Hepatocyte (in vitro differentiated cells): ENCODE results near the gene APC2. TPM values are rescaled to one million over a fixed set of nuclear protein-coding genes. Genes with fewer than 3 reads are reported as not detected.
A peak's percentile ranks its signal among the peaks of the same experiment; 100 is the strongest.

ENCODE experiments used
- DNase-seq: peaks from one replicate; pipeline ENCODE4 v3.0.0-alpha.2; 2016; ENCODE audit warnings: low spot score
- H2AFZ ChIP-seq: fragments of 200-600 bp; sonication (generic); 2 replicates; pipeline ENCODE4 v1.6.0; 2016; ENCODE audit warnings: antibody characterized with exemption, mild to moderate bottlenecking
- H3K27ac ChIP-seq: fragments of 200-600 bp; sonication (generic); 2 replicates; pipeline ENCODE4 v1.5.1; 2016; ENCODE audit warnings: mild to moderate bottlenecking
- H3K27me3 ChIP-seq: fragments of 200-600 bp; sonication (generic); 2 replicates; pipeline ENCODE4 v1.6.1; 2016
- H3K36me3 ChIP-seq: fragments of 200-600 bp; sonication (generic); replicated peaks from 2 replicates; pipeline ENCODE4 v1.5.1; 2016; ENCODE audit warnings: low read depth; ENCODE audit not compliant: insufficient read depth
- H3K4me1 ChIP-seq: fragments of 200-600 bp; sonication (generic); 2 replicates; pipeline ENCODE4 v1.5.1; 2016; ENCODE audit warnings: mild to moderate bottlenecking, moderate library complexity; ENCODE audit not compliant: insufficient read depth
- H3K4me2 ChIP-seq: fragments of 200-600 bp; sonication (generic); 2 replicates; pipeline ENCODE4 v1.6.0; 2016
- H3K4me3 ChIP-seq: fragments of 200-600 bp; sonication (generic); 2 replicates; pipeline ENCODE4 v1.5.1; 2016; ENCODE audit warnings: mild to moderate bottlenecking
- H3K79me2 ChIP-seq: fragments of 200-600 bp; sonication (generic); 2 replicates; pipeline ENCODE4 v1.6.0; 2017; ENCODE audit warnings: mild to moderate bottlenecking
- H3K9me2 ChIP-seq: fragments of 200-600 bp; sonication (generic); replicated peaks from 2 replicates; pipeline ENCODE4 v1.6.0; 2017; ENCODE audit warnings: mild to moderate bottlenecking; ENCODE audit not compliant: insufficient read depth
- H3K9me3 ChIP-seq: fragments of 200-600 bp; sonication (generic); 2 replicates; pipeline ENCODE4 v1.5.1; 2016; ENCODE audit warnings: low read depth, mild to moderate bottlenecking
- H4K20me1 ChIP-seq: fragments of 200-600 bp; sonication (generic); 2 replicates; pipeline ENCODE4 v1.6.0; 2016; ENCODE audit warnings: mild to moderate bottlenecking; ENCODE audit not compliant: insufficient read depth, poor library complexity, severe bottlenecking
- EZH2 ChIP-seq: fragments of 200-600 bp; sonication (generic); IDR thresholded peaks from 2 replicates; pipeline ENCODE4 v1.6.1; 2016; ENCODE audit warnings: antibody characterized with exemption, mild to moderate bottlenecking, borderline replicate concordance
- EZH2phosphoT487 ChIP-seq: fragments of 200-600 bp; sonication (generic); IDR thresholded peaks from one replicate; pipeline ENCODE4 v1.6.1; 2018; ENCODE audit warnings: antibody characterized with exemption, mild to moderate bottlenecking, low read depth, moderate library complexity; ENCODE audit not compliant: unreplicated experiment, severe bottlenecking
- WGBS: methylation state at CpG from one replicate; pipeline ENCODE4 v1.1.6; 2016; ENCODE audit warnings: low lambda C conversion rate; ENCODE audit errors: missing lambda C conversion rate; 5-methylcytosine and 5-hydroxymethylcytosine counted together
- polyA plus RNA-seq: library from polyadenylated mRNA; unstranded; fragments of >200 nt; fragmentation: Nextera tagmentation; extraction: Ambion mirVana; gene quantifications from 2 replicates; pipeline ENCODE4 v1.2.1, GENCODE V29; 2016
- total RNA-seq: library from RNA; depleted of rRNA; stranded (reverse); fragments of >200 nt; gene quantifications from 2 replicates; pipeline ENCODE4 v1.2.3, GENCODE V29; 2014
- TF ChIP-seq, protein P1 (sequence below): fragments of 200-600 bp; sonication (generic); IDR thresholded peaks from 2 replicates; pipeline ENCODE4 v1.5.1; 2016; ENCODE audit warnings: antibody characterized with exemption, mild to moderate bottlenecking; ENCODE audit not compliant: poor library complexity

APC2 gene
- total and polyA plus RNA-seq, 2 experiments from 2014 or later: 0.36 to 1.2 TPM

DNA sequence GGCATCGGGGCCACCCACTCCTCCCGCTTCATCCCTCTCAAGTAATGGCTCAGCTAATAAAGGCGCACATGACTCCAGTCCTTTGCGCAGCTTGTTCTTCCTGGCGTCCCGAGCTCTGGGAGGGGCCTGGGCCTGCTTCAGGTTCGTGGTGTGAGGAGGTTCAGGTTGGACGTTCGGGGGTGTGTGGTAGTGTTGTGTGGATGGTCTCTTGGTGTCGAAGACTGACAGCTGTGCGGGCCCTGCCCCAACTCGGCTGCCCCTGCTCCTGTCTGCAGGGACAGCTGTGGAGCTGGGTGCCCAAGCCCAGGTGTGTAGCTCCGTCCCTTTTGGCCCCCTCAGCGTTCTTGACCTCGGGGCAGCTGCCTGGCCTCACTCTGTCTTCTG is 9.5 kb upstream of the APC2 start:
- WGBS: 94% methylated on average over 14 of the region's 15 CpGs
- H3K79me2 ChIP-seq: peaks cover 28% of the 10 kb centered on the region
- peaks cover 41% of the 10 kb centered on the region for H4K20me1 ChIP-seq

DNA sequence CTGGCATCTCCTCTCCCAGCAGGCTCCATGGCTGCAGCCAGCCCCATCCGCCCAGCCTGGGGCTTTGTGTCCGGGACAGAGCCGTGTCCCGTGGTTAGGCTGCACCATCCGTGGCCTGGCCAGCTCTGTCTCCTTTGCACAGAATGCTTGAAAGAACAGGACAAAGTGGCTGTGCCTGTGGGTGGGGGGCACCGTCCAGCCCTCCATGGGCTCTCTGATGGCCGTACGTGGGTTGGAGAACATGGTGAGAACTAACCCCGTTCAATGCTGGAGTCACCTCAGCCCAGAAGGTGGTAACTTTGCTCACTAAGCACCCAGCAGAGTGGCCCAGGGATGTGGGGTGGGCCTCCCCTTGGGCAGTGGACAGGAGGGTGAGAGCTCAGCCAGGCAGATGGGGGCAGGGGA is 8.9 kb upstream of the APC2 start:
- H3K4me3 ChIP-seq: no peak overlapping the region

More for the DNA sequence above, 9.5 kb upstream of the APC2 start:
- Histone ChIP-seq H3K9me3 (no peaks in the 10 kb centered on the region), H3K36me3 (no peaks in the 10 kb centered on the region), H3K4me2 (peak overlapping the region; percentile 98), H3K27me3 (peaks cover 2% of the 10 kb centered on the region), H3K4me1 (peaks cover 17% of the 10 kb centered on the region), H3K27ac (no peak overlapping the region), H3K4me3 (no peak overlapping the region), H3K9me2 (no peaks in the 10 kb centered on the region), H2AFZ (no peak overlapping the region)
- TF ChIP-seq EZH2 (no peak), EZH2phosphoT487 (no peak)
- TF ChIP-seq, protein P1, sequence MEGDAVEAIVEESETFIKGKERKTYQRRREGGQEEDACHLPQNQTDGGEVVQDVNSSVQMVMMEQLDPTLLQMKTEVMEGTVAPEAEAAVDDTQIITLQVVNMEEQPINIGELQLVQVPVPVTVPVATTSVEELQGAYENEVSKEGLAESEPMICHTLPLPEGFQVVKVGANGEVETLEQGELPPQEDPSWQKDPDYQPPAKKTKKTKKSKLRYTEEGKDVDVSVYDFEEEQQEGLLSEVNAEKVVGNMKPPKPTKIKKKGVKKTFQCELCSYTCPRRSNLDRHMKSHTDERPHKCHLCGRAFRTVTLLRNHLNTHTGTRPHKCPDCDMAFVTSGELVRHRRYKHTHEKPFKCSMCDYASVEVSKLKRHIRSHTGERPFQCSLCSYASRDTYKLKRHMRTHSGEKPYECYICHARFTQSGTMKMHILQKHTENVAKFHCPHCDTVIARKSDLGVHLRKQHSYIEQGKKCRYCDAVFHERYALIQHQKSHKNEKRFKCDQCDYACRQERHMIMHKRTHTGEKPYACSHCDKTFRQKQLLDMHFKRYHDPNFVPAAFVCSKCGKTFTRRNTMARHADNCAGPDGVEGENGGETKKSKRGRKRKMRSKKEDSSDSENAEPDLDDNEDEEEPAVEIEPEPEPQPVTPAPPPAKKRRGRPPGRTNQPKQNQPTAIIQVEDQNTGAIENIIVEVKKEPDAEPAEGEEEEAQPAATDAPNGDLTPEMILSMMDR: no peak
- DNase-seq: no peak

DNA sequence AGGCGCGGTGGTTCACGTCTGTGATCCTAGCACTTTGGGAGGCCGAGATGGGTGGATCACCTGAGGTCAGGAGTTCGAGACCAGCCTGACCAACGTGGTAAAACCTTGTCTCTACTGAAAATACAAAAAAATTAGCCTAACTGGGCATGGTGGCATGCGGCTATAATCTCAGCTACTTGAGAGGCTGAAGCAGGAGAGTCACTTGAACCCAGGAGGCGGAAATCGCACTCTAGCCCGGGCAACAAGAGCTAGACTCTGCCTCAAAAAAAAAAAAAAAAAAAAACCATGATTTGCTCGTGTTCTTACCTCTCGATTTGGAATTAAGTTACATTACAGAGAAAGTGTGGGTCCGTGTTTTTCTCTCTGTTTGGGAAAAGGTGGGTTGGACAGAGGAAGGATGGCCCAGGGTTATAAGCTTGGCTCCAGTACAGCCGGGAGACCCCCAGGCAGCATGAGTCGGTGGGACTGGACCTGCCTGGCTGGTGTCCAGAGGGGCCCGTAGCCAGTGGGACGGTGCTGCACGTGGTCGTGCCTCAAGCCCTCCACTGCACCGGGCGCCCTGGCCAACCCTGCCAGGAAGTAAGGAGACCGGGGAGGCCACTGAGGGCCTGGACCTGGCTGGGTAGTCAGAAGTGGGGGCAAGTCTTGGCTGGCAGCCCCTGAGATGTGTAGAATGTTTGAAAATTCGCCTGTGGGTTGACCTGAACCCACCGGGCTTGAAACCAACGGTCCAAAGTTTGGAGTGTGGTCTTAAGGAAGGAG is 8.1 kb upstream of the APC2 start:
- TF ChIP-seq, protein P1: no peak
- TF ChIP-seq EZH2phosphoT487 (no peak), EZH2 (no peak)
- Histone ChIP-seq H3K4me3 (no peak overlapping the region), H4K20me1 (peaks cover 41% of the 10 kb centered on the region), H3K27ac (no peak overlapping the region), H3K79me2 (peaks cover 28% of the 10 kb centered on the region), H3K4me2 (no peak overlapping the region), H3K9me3 (no peaks in the 10 kb centered on the region), H3K27me3 (peaks cover 11% of the 10 kb centered on the region), H3K4me1 (peaks cover 21% of the 10 kb centered on the region), H2AFZ (no peak overlapping the region), H3K36me3 (no peaks in the 10 kb centered on the region), H3K9me2 (no peaks in the 10 kb centered on the region)
- no peak for DNase-seq
- 93% methylated on average over 25 of the region's 25 CpGs for WGBS

More for the DNA sequence above, 8.9 kb upstream of the APC2 start:
- H3K9me3 ChIP-seq: no peaks in the 10 kb centered on the region
- peaks cover 4% of the 10 kb centered on the region for H3K27me3 ChIP-seq
- H3K79me2 ChIP-seq: peaks cover 28% of the 10 kb centered on the region
- DNase-seq: no peak
- H3K9me2 ChIP-seq: no peaks in the 10 kb centered on the region
- H3K27ac ChIP-seq: no peak overlapping the region
- no peak overlapping the region for H2AFZ ChIP-seq
- TF ChIP-seq, protein P1: no peak
- TF ChIP-seq EZH2 (no peak), EZH2phosphoT487 (no peak)
- WGBS: 94% methylated on average over 8 of the region's 9 CpGs
- no peaks in the 10 kb centered on the region for H3K36me3 ChIP-seq
- H4K20me1 ChIP-seq: peaks cover 41% of the 10 kb centered on the region
- no peak overlapping the region for H3K4me2 ChIP-seq
- H3K4me1 ChIP-seq: peaks cover 19% of the 10 kb centered on the region
